ENCODE data around the gene CLEC9A. TPM values are rescaled to one million over a fixed set of nuclear protein-coding genes. Genes with fewer than 3 reads are reported as not detected.

CLEC9A gene
- total RNA-seq, 1 donor from 2014 or later: not detected

DNA sequence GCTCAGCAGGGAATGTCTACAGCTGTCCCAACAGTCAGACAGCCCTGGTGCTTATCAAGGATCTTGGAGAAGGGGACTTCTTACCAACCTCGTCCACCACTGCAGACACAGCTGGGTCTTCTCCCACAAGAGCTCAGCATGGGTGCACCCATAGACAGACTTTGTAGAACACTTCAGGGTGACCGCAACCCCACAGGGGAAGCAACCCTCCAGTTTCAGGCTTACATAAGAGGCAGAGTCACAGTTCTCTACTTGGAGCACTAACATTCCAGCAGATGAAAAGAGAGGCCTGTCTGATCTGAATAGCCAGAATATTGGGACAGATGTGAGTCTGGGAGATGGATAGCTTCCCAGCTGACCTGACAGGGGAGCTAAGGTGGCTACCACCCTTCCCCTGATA lies 71.8 kb downstream of the CLEC9A start:
- H3K27me3 Mint-ChIP-seq (ENCODE audit: low read depth): peaks cover 3% of the 10 kb centered on the region
- no peak overlapping the region for H3K27ac Mint-ChIP-seq (ENCODE audit: unreplicated experiment)
- peaks cover 5% of the 10 kb centered on the region for H3K4me1 Mint-ChIP-seq
- peaks cover 18% of the 10 kb centered on the region for H3K9me3 Mint-ChIP-seq
- DNase-seq (ENCODE audit: low read depth, low spot score): no peak
- no peak overlapping the region for H3K4me3 Mint-ChIP-seq
- H3K36me3 Mint-ChIP-seq (ENCODE audit: low read depth): peaks cover 14% of the 10 kb centered on the region
- TF ChIP-seq, protein P1, sequence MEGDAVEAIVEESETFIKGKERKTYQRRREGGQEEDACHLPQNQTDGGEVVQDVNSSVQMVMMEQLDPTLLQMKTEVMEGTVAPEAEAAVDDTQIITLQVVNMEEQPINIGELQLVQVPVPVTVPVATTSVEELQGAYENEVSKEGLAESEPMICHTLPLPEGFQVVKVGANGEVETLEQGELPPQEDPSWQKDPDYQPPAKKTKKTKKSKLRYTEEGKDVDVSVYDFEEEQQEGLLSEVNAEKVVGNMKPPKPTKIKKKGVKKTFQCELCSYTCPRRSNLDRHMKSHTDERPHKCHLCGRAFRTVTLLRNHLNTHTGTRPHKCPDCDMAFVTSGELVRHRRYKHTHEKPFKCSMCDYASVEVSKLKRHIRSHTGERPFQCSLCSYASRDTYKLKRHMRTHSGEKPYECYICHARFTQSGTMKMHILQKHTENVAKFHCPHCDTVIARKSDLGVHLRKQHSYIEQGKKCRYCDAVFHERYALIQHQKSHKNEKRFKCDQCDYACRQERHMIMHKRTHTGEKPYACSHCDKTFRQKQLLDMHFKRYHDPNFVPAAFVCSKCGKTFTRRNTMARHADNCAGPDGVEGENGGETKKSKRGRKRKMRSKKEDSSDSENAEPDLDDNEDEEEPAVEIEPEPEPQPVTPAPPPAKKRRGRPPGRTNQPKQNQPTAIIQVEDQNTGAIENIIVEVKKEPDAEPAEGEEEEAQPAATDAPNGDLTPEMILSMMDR (conservative IDR thresholded peaks at IDR 0.05): no peak

DNA sequence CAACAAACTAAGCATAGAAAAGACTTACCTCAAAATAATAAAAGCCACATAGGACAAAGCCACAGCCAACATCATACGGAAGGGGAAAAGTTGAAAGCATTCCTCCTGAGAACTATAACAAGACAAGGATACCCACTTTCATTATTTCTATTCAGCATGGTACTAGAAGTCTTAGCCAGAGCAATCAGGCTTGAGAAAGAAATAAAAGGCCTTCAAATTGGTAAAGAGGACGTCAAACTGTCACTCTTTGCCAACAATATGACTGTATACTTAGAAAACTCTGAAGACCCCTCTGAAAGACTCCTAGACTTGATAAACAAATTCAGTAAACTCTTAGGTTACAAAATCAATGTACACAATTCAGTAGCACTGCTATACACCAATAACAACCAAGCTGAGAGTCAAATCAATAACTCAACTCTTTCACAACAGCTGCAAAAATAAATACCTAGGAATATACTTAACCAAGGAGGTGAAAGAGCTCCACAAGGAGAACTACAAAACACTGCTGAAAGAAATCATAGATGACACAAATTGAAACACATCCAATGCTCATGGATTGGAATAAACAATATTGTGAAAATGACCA lies 79.9 kb downstream of the CLEC9A start:
- TF ChIP-seq, protein P1 (conservative IDR thresholded peaks at IDR 0.05): no peak
- no peaks in the 10 kb centered on the region for H3K4me1 Mint-ChIP-seq
- DNase-seq (ENCODE audit: low read depth, low spot score): no peak
- peaks cover 10% of the 10 kb centered on the region for H3K9me3 Mint-ChIP-seq
- no peak overlapping the region for H3K27ac Mint-ChIP-seq (ENCODE audit: unreplicated experiment)
- peaks cover 3% of the 10 kb centered on the region for H3K27me3 Mint-ChIP-seq (ENCODE audit: low read depth)
- H3K4me3 Mint-ChIP-seq: no peak overlapping the region
- H3K36me3 Mint-ChIP-seq (ENCODE audit: low read depth): peaks cover 8% of the 10 kb centered on the region

DNA sequence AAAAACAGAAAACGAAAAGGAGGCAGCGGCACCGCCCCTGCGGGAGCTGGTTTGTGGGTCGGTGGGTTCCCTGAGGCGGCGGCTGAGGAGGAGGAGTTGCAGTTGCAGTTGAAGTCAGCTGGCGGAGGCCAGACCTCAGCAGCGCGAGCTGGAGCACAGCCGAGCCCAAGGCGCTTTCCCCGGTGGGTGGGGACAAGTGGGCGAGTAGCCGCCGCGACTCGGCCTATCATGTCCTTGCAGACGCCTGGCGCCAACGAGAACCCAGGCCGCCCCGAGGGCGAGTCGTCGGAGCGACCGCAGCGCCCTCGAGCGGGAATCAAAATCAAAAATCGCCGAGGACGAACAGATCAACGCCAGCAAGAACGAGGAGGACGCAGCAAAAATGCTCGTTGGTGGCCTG lies 81.0 kb downstream of the CLEC9A start:
- Mint-ChIP-seq H3K36me3 (ENCODE audit: low read depth) (no peaks in the 10 kb centered on the region), H3K4me3 (no peak overlapping the region), H3K4me1 (no peaks in the 10 kb centered on the region), H3K27ac (ENCODE audit: unreplicated experiment) (no peak overlapping the region), H3K27me3 (ENCODE audit: low read depth) (no peaks in the 10 kb centered on the region), H3K9me3 (peaks cover 2% of the 10 kb centered on the region)
- TF ChIP-seq, protein P1 (conservative IDR thresholded peaks at IDR 0.05): no peak
- no peak for DNase-seq (ENCODE audit: low read depth, low spot score)

DNA sequence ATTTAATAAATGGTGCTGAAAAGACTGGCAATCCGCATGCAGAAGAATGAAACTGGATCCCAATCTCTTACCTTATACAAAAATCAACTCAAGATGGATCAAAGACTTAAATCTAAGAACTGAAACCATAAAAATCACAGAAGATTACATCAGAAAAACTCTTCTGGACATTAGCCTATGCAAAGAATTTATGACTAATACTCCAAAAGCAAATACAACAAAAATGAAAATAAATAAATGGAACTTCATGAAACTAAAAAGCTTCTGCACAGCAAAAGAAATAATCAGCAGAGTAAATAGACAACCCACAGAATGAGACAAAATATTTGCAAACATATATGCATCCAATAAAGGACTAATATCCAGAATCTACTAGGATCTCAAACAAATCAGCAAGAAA lies 82.6 kb downstream of the CLEC9A start:
- Mint-ChIP-seq H3K27ac (ENCODE audit: unreplicated experiment) (no peak overlapping the region), H3K4me3 (no peak overlapping the region), H3K9me3 (no peaks in the 10 kb centered on the region), H3K36me3 (ENCODE audit: low read depth) (no peaks in the 10 kb centered on the region), H3K27me3 (ENCODE audit: low read depth) (no peaks in the 10 kb centered on the region), H3K4me1 (no peaks in the 10 kb centered on the region)
- TF ChIP-seq, protein P1 (conservative IDR thresholded peaks at IDR 0.05): no peak
- DNase-seq (ENCODE audit: low read depth, low spot score): no peak

DNA sequence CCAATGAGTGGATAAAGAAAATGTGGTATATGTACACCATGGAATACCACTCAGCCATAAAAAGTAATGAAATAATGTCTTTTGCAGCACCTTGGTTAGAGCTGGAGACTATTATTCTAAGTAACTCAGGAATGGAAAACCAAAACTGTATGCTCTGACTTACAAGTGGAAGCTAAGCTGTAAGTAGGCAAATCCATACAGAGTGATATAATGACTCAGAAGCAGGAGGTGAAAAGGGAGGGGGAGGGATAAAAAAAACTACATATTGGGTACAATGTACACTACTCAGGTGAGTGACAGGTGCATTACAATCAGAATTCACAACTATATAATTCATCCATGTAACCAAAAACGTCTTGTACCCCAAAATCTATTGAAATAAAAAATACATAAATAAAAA lies 83.4 kb downstream of the CLEC9A start:
- DNase-seq (ENCODE audit: low read depth, low spot score): no peak
- Mint-ChIP-seq H3K4me1 (no peaks in the 10 kb centered on the region), H3K9me3 (no peaks in the 10 kb centered on the region), H3K27me3 (ENCODE audit: low read depth) (no peaks in the 10 kb centered on the region), H3K27ac (ENCODE audit: unreplicated experiment) (no peak overlapping the region), H3K36me3 (ENCODE audit: low read depth) (no peaks in the 10 kb centered on the region), H3K4me3 (no peak overlapping the region)
- TF ChIP-seq, protein P1 (conservative IDR thresholded peaks at IDR 0.05): no peak

Data from neural crest cell (in vitro differentiated cells).